ENCODE measurements around the gene ZFAND3. TPM values are rescaled to one million over a fixed set of nuclear protein-coding genes. Genes with fewer than 3 reads are reported as not detected.

The ZFAND3 gene
- total and polyA plus RNA-seq, 2 of the 4 experiments (the other 2 are of a cell fraction), result 10.9 to 26.7 TPM

- Histone ChIP-seq H3K4ac (ENCODE audit: low read depth, low read length) (no peak overlapping the region), H2BK120ac (ENCODE audit: low read depth, low read length) (no peak overlapping the region), H2AFZ (replicated peaks; ENCODE audit: low read length, poor library complexity) (no peak overlapping the region), H4K91ac (ENCODE audit: insufficient read depth, low read depth, low read length) (no peak overlapping the region), H3K4me3 (ENCODE audit: insufficient read depth, low read depth, low read length) (no peak overlapping the region), H3K14ac (replicated peaks; ENCODE audit: low read depth, low read length) (no peak overlapping the region), H3K27ac (ENCODE audit: insufficient read depth, low read length) (no peak overlapping the region), H3K27me3 (ENCODE audit: control insufficient read depth, insufficient read depth, low read length) (no peaks in the 10 kb centered on the region), H4K8ac (ENCODE audit: low read depth in 2 of 2, low read length in 2 of 2) (no peak overlapping the region), H3K9me1 (ENCODE audit: insufficient read depth, low read length) (peaks cover 20% of the 10 kb centered on the region), H3K9ac (ENCODE audit: low read depth, low read length) (no peak overlapping the region), H3K9me3 (ENCODE audit: control insufficient read depth, insufficient read depth, low read length) (no peaks in the 10 kb centered on the region), H3K56ac (ENCODE audit: extremely low read depth, insufficient read depth, low read length) (no peak overlapping the region), H2AK5ac (ENCODE audit: low read depth, low read length) (no peak overlapping the region), H2BK5ac (ENCODE audit: low read depth, low read length, poor library complexity, severe bottlenecking) (no peak overlapping the region), H4K5ac (ENCODE audit: low read depth, low read length) (no peak overlapping the region), H2BK15ac (ENCODE audit: low read depth, low read length) (no peak overlapping the region), H3K18ac (ENCODE audit: low read depth, low read length) (no peak overlapping the region), H2BK20ac (ENCODE audit: low read depth, low read length) (no peak overlapping the region), H4K20me1 (ENCODE audit: insufficient read depth, low read length) (peaks cover 95% of the 10 kb centered on the region), H3K36me3 (ENCODE audit: control insufficient read depth, insufficient read depth, low read length) (no peaks in the 10 kb centered on the region), H3K4me1 (ENCODE audit: control insufficient read depth, insufficient read depth, low read length) (peaks cover 15% of the 10 kb centered on the region), H3K79me1 (ENCODE audit: low read depth in 1 of 2, low read length in 2 of 2) (peaks cover 16 to 80% of the 10 kb centered on the region in 2 experiments), H3K23ac (ENCODE audit: low read depth, low read length) (no peak overlapping the region), H2AK9ac (replicated peaks; ENCODE audit: low read depth, low read length, poor library complexity) (no peak overlapping the region), H3K4me2 (ENCODE audit: low read depth, low read length) (no peak overlapping the region)
- intact Hi-C loops (cut with micrococcal nuclease) (no loop called here), in situ Hi-C loops (cut with MboI; ENCODE audit: low sequenced_read_pairs) (no loop called here), dilution Hi-C loops (cut with HindIII; ENCODE audit: low sequenced_read_pairs, unreplicated experiment) (no loop called here)
- ChIA-PET POLR2A (ENCODE audit: unreplicated experiment) (interaction anchor here (1.1 kb wide), 1 partner anchor 44 kb away, joined by 3 read pairs; no protein-coding TSS in a partner anchor), CTCF (no interaction called here)
- no TSS peak for BruUV-seq (replicated peaks)
- ATAC-seq (ENCODE audit: low read depth) (no peak), DNase-seq (no peak)
- TF ChIP-seq, protein P1, sequence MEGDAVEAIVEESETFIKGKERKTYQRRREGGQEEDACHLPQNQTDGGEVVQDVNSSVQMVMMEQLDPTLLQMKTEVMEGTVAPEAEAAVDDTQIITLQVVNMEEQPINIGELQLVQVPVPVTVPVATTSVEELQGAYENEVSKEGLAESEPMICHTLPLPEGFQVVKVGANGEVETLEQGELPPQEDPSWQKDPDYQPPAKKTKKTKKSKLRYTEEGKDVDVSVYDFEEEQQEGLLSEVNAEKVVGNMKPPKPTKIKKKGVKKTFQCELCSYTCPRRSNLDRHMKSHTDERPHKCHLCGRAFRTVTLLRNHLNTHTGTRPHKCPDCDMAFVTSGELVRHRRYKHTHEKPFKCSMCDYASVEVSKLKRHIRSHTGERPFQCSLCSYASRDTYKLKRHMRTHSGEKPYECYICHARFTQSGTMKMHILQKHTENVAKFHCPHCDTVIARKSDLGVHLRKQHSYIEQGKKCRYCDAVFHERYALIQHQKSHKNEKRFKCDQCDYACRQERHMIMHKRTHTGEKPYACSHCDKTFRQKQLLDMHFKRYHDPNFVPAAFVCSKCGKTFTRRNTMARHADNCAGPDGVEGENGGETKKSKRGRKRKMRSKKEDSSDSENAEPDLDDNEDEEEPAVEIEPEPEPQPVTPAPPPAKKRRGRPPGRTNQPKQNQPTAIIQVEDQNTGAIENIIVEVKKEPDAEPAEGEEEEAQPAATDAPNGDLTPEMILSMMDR (conservative IDR thresholded peaks at IDR 0.05; ENCODE audit: low read depth, low read length), result no peak
- TF ChIP-seq CHD1 (IDR thresholded peaks at IDR 0.05; ENCODE audit: low read depth, low read length) (no peak), SMC3 (IDR thresholded peaks at IDR 0.05; ENCODE audit: low read depth, low read length) (no peak)
These were observed 44.7 kb downstream of the ZFAND3 start for GRCh38 chr6:37864250-37864649.

Measured in IMR-90 (cell line).